HG03103 (cell line): ENCODE measurements around the gene NDUFA5.

Experiments used
- ATAC-seq: cut with Tn5 transposase; IDR thresholded peaks from one replicate; pipeline ENCODE4 v1.9.1; 2021; ENCODE audit warnings: low read depth; ENCODE audit not compliant: unreplicated experiment

Gene NDUFA5

GRCh38 chr7:123557398-123558288 is at the start of gene NDUFA5:
Gene NDUFA5, minus strand, starts transcription at chr7:123557818. Its CDS starts 23 bp downstream, at chr7:123557795.
- ATAC-seq, result peak; percentile 98

GRCh38 chr7:123604739-123605138 is 47.1 kb upstream of the NDUFA5 start:
- no peak for ATAC-seq

- ATAC-seq, result no peak
Observed at GRCh38 chr7:123602648-123603047, 45.0 kb upstream of the NDUFA5 start.

- ATAC-seq, result no peak
Observed at GRCh38 chr7:123601530-123601929, 43.9 kb upstream of the NDUFA5 start, which contains the start of gene ASB15. Gene ASB15, plus strand, starts transcription at chr7:123601821. Its CDS starts 12,682 bp downstream, at chr7:123614503.

- no peak for ATAC-seq
Observed at GRCh38 chr7:123600876-123601275, 43.3 kb upstream of the NDUFA5 start.

- ATAC-seq, result no peak
Observed at GRCh38 chr7:123599766-123600165, 42.1 kb upstream of the NDUFA5 start.

GRCh38 chr7:123598657-123599056 is 41.0 kb upstream of the NDUFA5 start:
- ATAC-seq, result no peak

GRCh38 chr7:123594813-123595241 is 37.2 kb upstream of the NDUFA5 start:
- ATAC-seq, result no peak

- ATAC-seq, result no peak
Observed at GRCh38 chr7:123588376-123588775, 30.8 kb upstream of the NDUFA5 start.

- no peak for ATAC-seq
Observed at GRCh38 chr7:123583821-123584220, 26.2 kb upstream of the NDUFA5 start.

- ATAC-seq, result no peak
Observed at GRCh38 chr7:123581162-123581459, 23.5 kb upstream of the NDUFA5 start.

- ATAC-seq, result peak; percentile 72
Observed at GRCh38 chr7:123580406-123581161, 23.0 kb upstream of the NDUFA5 start.

GRCh38 chr7:123579416-123579815 is 21.8 kb upstream of the NDUFA5 start:
- ATAC-seq, result no peak

GRCh38 chr7:123573896-123574467 is 16.4 kb upstream of the NDUFA5 start:
- ATAC-seq, result no peak

GRCh38 chr7:123573341-123573740 is 15.7 kb upstream of the NDUFA5 start:
- no peak for ATAC-seq

- no peak for ATAC-seq
Observed at GRCh38 chr7:123571684-123572083, 14.1 kb upstream of the NDUFA5 start.

- ATAC-seq, result no peak
Observed at GRCh38 chr7:123571187-123571586, 13.6 kb upstream of the NDUFA5 start.

GRCh38 chr7:123570390-123571182 is 13.0 kb upstream of the NDUFA5 start:
- ATAC-seq, result no peak

GRCh38 chr7:123569352-123570010 is 11.9 kb upstream of the NDUFA5 start:
- ATAC-seq, result no peak

GRCh38 chr7:123562121-123562520 is 4.5 kb upstream of the NDUFA5 start:
- no peak for ATAC-seq
